Measurements from ENCODE around the gene MAL. TPM values are rescaled to one million over a fixed set of nuclear protein-coding genes. Genes with fewer than 3 reads are reported as not detected.

Gene MAL
- total and polyA plus RNA-seq, 2 of the 8 experiments (the other 6 are each of a cell fraction or from before 2014, with no cell fraction given), result not detected

GRCh38 chr2:95040426-95040825 is 14.9 kb downstream of the MAL start:
- WGBS, 2 experiments (ENCODE audit: extremely low coverage in 1 of 2, insufficient coverage in 1 of 2, insufficient read length in 1 of 2, insufficient replicate concordance in 2 of 2, low coverage in 1 of 2, low lambda C conversion rate in 2 of 2, missing lambda C conversion rate in 1 of 2), result 81% methylated on average over 6 of the region's 6 CpGs; no CpG with 5 or more reads in 1 of the 2 experiments
- Histone ChIP-seq H2BK12ac (ENCODE audit: low read depth, low read length) (no peak overlapping the region), H3K27me3 (replicated peaks in 1 of 4; ENCODE audit: control insufficient read depth in 3 of 4, extremely low read depth in 1 of 4, insufficient read depth in 3 of 4, low read length in 3 of 4) (no peaks in the 10 kb centered on the region), H3K4me2 (ENCODE audit: insufficient read depth in 1 of 2, low read depth in 2 of 2, low read length in 2 of 2) (no peak overlapping the region), H3K56ac (replicated peaks; ENCODE audit: insufficient read length, low read depth, low read length) (no peak overlapping the region), H3K9me3 (ENCODE audit: insufficient read depth in 2 of 2, low read depth in 1 of 2, low read length in 1 of 2) (peaks cover 89 to 95% of the 10 kb centered on the region in 2 experiments), H3K4ac (replicated peaks; ENCODE audit: insufficient read length, low read depth, low read length) (no peak overlapping the region), H3K18ac (ENCODE audit: extremely low read depth, low read length) (no peak overlapping the region), H2BK5ac (ENCODE audit: low read depth, low read length) (no peak overlapping the region), H2AFZ (ENCODE audit: low read length) (no peak overlapping the region), H4K5ac (ENCODE audit: insufficient read length, low read depth, low read length) (no peak overlapping the region), H3K27ac (ENCODE audit: low read depth, low read length) (no peak overlapping the region), H3K9ac (replicated peaks in 1 of 4; ENCODE audit: extremely low read depth in 1 of 4, low read depth in 3 of 4, low read length in 3 of 4) (no peak overlapping the region), H3K23me2 (ENCODE audit: low read depth, low read length) (peaks cover 2% of the 10 kb centered on the region; the same call in 1 of the 2 replicates), H3K36me3 (ENCODE audit: control insufficient read depth in 2 of 4, insufficient read depth in 4 of 4, low read length in 3 of 4) (no peaks in the 10 kb centered on the region), H2BK120ac (replicated peaks; ENCODE audit: low read depth, low read length) (no peak overlapping the region), H3K79me2 (ENCODE audit: control insufficient read depth in 1 of 2, insufficient read depth in 2 of 2, low read length in 2 of 2) (no peaks in the 10 kb centered on the region), H3K14ac (ENCODE audit: insufficient read length) (no peak overlapping the region), H4K91ac (replicated peaks; ENCODE audit: insufficient read length, low read length) (no peak overlapping the region), H3K4me1 (replicated peaks in 1 of 4; ENCODE audit: control insufficient read depth in 3 of 4, insufficient read depth in 4 of 4, low read length in 3 of 4) (no peaks in the 10 kb centered on the region; a peak in 1 of 7 replicates), H3K4me3 (ENCODE audit: extremely low read depth in 1 of 4, insufficient read depth in 2 of 4, low read depth in 3 of 4, low read length in 4 of 4) (no peak overlapping the region), H4K20me1 (replicated peaks in 1 of 2; ENCODE audit: control insufficient read depth in 1 of 2, insufficient read depth in 2 of 2, low read length in 2 of 2) (no peaks in the 10 kb centered on the region), H2BK15ac (ENCODE audit: low read length) (no peak overlapping the region), H3K79me1 (ENCODE audit: low read depth, low read length) (no peaks in the 10 kb centered on the region; the same call in 1 of the 2 replicates), H4K8ac (ENCODE audit: extremely low read depth, insufficient read depth, low read length) (no peak overlapping the region), H3K23ac (ENCODE audit: insufficient read length) (no peak overlapping the region), H2BK20ac (ENCODE audit: low read length) (no peak overlapping the region), H2AK5ac (ENCODE audit: low read depth, low read length) (no peak overlapping the region)
- no peak for TF ChIP-seq BRCA1 (IDR thresholded peaks at IDR 0.05; ENCODE audit: low read depth, low read length)
- TF ChIP-seq EGR1 (IDR thresholded peaks at IDR 0.05; ENCODE audit: borderline replicate concordance, low read depth, low read length), result no peak
- ChIA-PET POLR2A (ENCODE audit: partially characterized antibody) (no interaction called here), CTCF (ENCODE audit: partially characterized antibody) (no interaction called here)
- FAIRE-seq (no peak), DNase-seq (ENCODE audit: low read depth in 1 of 2, low spot score in 2 of 2) (no peak)

Measured in H1 (cell line).